Measurements from ENCODE around the gene SEC31A. TPM values are rescaled to one million over a fixed set of nuclear protein-coding genes. Genes with fewer than 3 reads are reported as not detected.
A peak's percentile ranks its signal among the peaks of the same experiment; 100 is the strongest.

SEC31A gene
- total and polyA plus RNA-seq, 8 donors: 221 to 286 (median 251) TPM

- Histone ChIP-seq H3K4me1 (peaks cover 0 to 8% of the 10 kb centered on the region in 2 donors), H3K36me3 (peaks cover 0 to 9% of the 10 kb centered on the region in 2 donors), H3K9me3 (no peaks in the 10 kb centered on the region), H3K27me3 (no peaks in the 10 kb centered on the region), H3K27ac (no peak overlapping the region), H3K4me3 (no peak overlapping the region)
- no peak for TF ChIP-seq CTCF (IDR thresholded peaks at IDR 0.05)
- DNase-seq: no peak
- intact Hi-C loops (cut with DNase I): no loop called here
- no peak for ATAC-seq
These were observed 15.5 kb upstream of the SEC31A start for GRCh38 chr4:82906469-82906868.

GRCh38 chr4:82905205-82905604 lies 14.3 kb upstream of the SEC31A start:
- TF ChIP-seq CTCF (IDR thresholded peaks at IDR 0.05): no peak
- Histone ChIP-seq H3K27me3 (no peaks in the 10 kb centered on the region), H3K36me3 (peaks cover 0 to 9% of the 10 kb centered on the region in 2 donors), H3K4me1 (peaks cover 0 to 10% of the 10 kb centered on the region in 2 donors), H3K27ac (no peak overlapping the region), H3K4me3 (no peak overlapping the region), H3K9me3 (no peaks in the 10 kb centered on the region)
- DNase-seq (no peak), ATAC-seq (no peak)
- intact Hi-C loops (cut with DNase I): no loop called here

- Histone ChIP-seq H3K4me3 (no peak overlapping the region), H3K9me3 (no peaks in the 10 kb centered on the region), H3K27ac (no peak overlapping the region), H3K4me1 (peaks cover 0 to 20% of the 10 kb centered on the region in 2 donors), H3K36me3 (peaks cover 0 to 8% of the 10 kb centered on the region in 2 donors), H3K27me3 (no peaks in the 10 kb centered on the region)
- DNase-seq (no peak), ATAC-seq (no peak)
- no peak for TF ChIP-seq CTCF (IDR thresholded peaks at IDR 0.05)
- intact Hi-C loops (cut with DNase I): no loop called here
These were observed 12.8 kb upstream of the SEC31A start for GRCh38 chr4:82903737-82904136.

GRCh38 chr4:82901183-82901718 lies 10.3 kb upstream of the SEC31A start:
- intact Hi-C loops (cut with DNase I): no loop called here
- Histone ChIP-seq H3K4me1 (peaks cover 3 to 44% of the 10 kb centered on the region in 2 donors), H3K36me3 (peaks cover 0 to 12% of the 10 kb centered on the region in 2 donors), H3K9me3 (no peaks in the 10 kb centered on the region), H3K27me3 (no peaks in the 10 kb centered on the region), H3K4me3 (peak overlapping the region; percentile 58 to 65), H3K27ac (peak overlapping the region; percentile 99 to 100)
- TF ChIP-seq CTCF (IDR thresholded peaks at IDR 0.05): no peak
- ATAC-seq (no peak), DNase-seq (no peak)

GRCh38 chr4:82900411-82901182 lies 9.6 kb upstream of the SEC31A start, which contains the start of gene THAP9:
Gene THAP9 (plus strand): TSS chr4:82900735. CDS start chr4:82900803, 68 bp downstream.
- Histone ChIP-seq H3K27ac (peak within 1 kb of the TSS; percentile 99 to 100), H3K9me3 (no peaks in the 10 kb centered on the region), H3K4me3 (peak within 1 kb of the TSS; percentile 58 to 65), H3K4me1 (peaks cover 3 to 44% of the 10 kb centered on the region in 2 donors), H3K36me3 (peaks cover 0 to 15% of the 10 kb centered on the region in 2 donors), H3K27me3 (no peaks in the 10 kb centered on the region)
- ATAC-seq (peak; percentile 96), DNase-seq (peak; percentile 97 to 99 (median 98))
- intact Hi-C loops (cut with DNase I): no loop called here
- TF ChIP-seq CTCF (IDR thresholded peaks at IDR 0.05): peak in 1 of 2 donors; percentile 29

Data from left lung (tissue), 10 donors.